GM19025 (cell line): Measurements from ENCODE around the gene TSPYL4.
"Not testable (repeated sequence)": the region's sequence is repeated elsewhere in the genome, so short reads cannot be mapped to it uniquely, and the experiment has no call there.

Source experiments
- ATAC-seq: cut with Tn5 transposase; IDR thresholded peaks from one replicate; pipeline ENCODE4 v1.9.1; 2021; ENCODE audit warnings: mild to moderate bottlenecking, low read depth, moderate library complexity; ENCODE audit not compliant: unreplicated experiment

TSPYL4 gene

DNA sequence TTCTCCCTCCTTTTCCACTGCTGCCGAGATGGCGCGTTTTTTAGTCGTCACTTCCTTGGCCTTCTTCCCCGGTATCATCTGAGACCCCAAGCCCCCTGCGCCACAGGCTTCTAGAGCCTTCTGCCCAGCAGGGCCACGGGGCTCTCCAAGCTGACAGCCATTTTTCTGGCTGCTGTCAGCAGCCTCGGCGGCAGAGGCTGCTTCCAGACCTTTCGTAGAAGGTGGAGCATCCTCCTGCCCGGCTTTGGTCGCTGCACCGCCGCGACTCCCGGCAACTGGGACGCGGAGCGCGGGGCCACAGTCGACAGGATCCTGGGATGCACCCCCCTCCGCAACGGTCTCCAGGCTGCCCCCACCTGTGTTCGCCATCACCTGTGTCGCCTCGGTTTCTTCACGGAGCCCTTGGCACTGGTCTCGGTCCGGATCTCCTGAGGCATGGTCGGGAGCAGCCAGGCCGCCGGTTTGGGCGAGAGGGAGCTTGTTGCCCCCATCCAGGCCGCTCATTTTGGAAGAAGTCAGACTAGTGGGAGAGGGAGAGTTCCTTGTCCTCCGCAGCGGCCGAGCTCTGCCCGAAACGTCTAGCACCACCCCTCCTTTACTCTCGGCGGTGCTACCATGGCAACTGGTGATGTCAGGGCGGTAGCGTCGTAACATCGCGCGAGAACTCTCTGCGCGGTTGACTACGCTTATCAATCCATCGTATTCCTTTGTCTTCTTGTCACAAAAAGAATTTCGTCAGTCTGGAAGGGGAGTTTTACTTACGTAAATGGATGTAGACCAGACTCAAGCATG is at the start of gene TSPYL4:
TSPYL4 (minus strand) TSS at position 571 of the 792 bp plus-strand sequence; CDS start at position 504, 67 bp downstream.
- peak; percentile 100 for ATAC-seq

DNA sequence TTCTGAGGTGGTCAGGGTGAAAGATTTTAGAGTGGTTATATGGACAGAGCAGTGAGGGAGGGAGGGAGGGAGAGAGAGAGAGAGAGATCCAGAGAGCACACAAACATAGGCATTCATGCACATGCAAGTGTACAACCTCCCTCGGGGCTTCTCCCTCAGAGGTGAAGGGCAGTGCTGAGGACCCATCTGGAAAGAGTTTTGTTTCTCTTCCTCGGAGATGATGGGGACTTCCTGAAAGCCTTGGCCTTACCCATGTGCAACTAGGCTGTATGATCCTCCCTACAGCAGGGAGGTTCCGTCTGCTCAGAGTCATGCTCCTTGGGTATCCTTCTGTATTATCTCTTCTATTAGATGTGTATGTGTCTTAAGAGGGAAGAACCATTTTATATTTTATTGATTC is 47.2 kb upstream of the TSPYL4 start:
- ATAC-seq: no peak

DNA sequence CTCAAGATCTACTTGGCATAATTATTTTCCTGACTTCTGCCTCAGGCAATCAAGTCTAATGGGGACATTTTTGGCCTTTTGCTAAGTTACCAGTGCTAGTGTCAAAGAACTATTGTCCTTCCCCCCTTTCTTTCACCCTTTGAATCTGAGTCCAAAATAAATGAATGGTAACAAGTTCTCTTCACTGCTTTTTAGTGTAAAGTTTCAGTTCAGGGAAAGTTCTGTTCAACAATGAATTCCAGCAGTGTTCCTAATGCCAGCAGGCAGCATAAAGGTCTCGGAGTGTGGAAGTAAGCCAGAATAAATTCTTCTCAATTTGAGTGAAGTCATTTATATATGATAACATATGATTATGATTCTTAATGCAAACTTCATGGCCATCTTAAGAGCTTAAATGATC is 46.7 kb upstream of the TSPYL4 start:
- ATAC-seq: no peak

DNA sequence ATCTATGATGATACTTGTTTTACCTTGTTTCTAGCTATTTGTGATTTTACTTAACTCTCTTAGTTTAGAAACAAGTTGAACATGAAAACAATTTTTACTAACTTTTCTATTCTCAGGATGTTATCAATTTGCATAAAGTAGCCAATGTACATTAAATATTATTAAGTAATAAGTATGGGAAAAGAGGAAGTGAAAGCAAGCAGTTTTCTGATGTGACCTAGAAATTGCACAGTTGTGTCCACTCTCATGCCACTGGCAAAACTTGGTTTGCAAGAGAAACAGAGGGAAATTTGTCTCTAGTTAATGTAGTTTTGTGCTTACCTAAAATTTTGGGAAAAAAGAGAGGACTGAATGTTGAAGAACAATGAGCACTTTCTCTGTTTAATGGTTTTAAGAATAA is 45.1 kb upstream of the TSPYL4 start:
- no peak for ATAC-seq

DNA sequence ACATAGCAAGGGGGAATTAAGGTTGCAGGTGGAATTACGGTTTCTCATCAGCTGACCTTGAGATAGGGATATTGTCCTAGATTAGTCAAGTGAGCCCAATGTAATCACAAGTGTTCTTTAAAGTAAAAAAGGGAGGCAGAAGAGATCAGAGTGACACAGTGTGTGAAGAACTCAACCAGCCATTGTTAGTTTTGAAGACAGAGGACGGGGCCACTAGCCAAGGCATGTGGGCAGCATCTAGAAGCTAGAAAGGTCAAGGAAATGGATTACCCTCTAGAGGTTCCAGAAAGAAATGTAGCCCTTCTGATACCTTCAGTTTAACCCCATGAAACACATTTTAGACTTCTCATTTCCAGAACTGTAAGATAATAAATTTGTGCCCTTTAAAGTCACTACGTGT is 44.4 kb upstream of the TSPYL4 start:
- ATAC-seq: no peak

DNA sequence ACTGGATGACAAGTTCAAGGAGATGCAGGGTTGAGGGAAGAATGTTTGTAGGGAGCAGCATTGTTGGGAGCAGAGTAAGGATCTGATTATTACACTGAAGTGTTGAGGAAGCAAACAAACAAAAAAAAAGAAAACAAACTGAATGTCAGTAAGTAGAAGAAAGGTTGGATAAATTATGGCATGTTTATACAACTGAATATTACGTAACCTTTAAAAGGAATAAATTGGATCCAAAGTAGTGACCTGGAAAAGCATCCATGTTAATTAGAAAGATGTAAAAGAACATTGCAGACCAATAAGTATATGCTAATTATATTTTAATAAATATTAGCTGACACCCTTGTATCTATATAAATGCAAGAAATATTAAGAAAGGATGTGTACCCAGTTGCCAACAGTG is 38.7 kb upstream of the TSPYL4 start:
- no peak for ATAC-seq

DNA sequence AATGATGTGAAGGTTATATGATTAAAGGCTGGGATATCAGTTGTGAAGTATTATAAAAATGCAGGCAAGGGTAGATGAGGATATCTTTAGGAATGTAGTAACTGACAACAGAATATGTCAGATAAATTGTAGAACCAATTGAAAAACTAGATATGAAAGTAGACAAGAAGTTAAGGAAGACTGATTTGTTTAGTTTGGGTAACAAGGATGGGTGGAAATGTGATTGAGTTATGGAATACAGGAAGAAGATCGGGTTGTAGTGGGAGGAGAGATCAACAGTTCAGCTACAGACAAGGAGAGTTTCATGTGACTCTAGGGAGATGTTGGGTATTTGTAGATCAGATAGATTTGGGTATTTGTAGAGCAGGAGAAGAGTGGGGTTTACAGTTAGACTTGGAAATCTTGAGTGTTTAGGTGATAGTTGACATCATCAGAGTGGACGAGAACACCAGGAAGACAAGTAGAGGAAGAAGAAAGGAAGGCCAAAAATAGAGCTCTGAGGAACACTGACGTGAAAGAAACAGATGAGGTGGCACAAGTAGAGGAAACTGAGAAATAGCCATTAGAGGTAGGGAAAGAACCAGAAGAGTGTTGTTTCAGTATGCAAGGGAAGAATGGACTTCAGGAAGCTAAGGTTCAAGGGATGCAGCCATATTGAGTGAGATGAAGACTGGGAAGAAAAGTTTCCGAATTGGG is 38.0 kb upstream of the TSPYL4 start:
- no peak for ATAC-seq

DNA sequence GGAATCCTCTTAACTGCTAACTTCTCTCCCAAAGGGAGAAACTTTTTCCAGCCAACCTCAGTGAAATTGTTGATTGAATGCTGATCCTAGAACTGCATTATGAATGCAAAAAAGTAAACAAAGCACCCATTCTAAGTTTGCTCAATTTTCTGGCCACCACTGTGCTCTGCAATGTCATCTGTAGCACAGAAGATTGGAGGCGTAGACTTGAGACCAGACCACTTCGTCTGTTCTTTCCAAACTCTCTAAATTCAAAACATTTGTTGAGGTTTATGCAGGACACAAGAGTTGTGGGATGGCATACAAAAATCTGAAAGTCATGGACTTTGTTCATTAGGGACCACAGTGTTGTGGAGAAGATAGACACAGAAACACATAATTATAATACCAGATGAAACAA is 36.9 kb upstream of the TSPYL4 start:
- no peak for ATAC-seq

DNA sequence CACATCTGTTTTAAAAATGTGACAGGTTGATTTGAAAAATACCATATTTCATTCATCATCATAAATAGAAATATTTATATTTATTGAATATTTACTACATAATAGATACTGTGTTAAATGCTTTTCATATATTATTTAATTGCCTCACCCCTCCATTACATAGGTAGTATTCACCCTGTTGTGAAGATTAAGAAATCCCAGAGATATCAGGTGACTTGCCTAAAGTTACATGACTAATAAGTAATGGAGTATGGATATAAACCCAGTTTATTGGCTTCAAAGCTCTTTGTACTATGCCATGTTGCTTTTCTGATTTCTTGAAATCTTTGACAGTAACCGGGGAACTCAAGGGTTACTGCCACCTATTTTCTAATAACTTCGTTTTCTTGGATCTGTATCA is 36.0 kb upstream of the TSPYL4 start:
- ATAC-seq: no peak

DNA sequence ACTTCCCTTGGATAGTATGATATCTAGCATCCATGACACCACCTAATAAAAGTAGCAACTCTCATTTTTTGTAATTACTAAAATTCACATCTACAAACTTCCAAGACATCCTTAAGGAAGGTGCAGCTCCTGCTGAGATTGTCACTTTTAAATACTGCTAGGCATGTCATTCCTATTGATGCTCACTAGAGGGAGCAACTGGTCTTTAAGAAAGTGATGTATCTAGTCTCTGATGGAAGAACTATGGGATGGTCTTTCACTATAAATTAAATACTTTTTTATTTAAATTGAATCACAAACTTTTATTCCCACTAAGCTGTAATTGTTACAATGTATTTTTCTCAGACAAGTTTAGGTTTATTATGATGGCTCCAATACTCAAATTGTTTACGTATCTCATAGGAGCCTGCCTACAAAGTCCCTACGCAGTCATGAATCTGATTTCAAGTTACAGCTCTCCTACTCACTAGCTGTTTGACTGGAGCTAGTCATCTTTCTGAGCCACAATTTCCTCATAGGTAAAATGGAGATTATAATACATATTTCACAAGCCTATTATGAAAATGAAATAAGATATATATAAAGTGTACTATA is 33.9 kb upstream of the TSPYL4 start:
- ATAC-seq: no peak

DNA sequence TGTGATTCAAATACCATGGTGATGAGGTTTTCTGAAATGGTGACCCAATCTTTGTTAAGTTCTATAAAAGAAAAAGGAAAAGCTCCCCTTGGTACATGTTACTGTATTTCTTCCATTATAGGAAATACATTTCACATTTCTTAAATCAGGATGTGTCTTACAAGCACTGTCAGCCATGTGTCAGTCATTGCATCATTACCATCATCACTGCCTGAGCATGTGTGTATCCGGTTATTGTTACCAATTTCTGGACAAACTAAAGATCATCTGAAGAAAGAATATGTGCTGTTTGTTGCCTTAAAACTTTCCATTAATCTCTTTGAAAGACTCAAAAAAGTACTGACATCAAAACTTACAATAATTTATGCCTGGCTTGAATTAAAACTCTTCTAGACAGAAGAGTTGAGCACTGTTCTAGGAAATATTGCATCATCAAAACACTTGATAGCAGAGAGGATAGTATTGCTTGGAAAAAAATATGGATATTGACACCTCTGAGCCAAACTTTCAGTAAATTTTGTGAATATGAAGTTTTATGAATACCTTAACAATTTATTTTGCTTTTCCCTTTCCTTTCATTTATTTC is 33.0 kb upstream of the TSPYL4 start:
- ATAC-seq: no peak

DNA sequence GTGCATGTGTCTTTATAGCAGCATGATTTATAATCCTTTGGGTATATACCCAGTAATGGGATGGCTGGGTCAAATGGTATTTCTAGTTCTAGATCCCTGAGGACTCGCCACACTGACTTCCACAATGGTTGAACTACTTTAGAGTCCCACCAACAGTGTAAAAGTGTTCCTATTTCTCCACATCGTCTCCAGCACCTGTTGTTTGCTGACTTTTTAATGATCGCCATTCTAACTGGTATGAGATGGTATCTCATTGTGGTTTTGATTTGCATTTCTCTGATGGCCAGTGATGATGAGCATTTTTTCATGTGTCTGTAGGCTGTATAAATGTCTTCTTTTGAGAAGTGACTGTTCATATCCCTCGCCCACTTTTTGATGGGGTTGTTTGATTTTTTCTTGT is 31.1 kb upstream of the TSPYL4 start:
- not testable (repeated sequence) for ATAC-seq

DNA sequence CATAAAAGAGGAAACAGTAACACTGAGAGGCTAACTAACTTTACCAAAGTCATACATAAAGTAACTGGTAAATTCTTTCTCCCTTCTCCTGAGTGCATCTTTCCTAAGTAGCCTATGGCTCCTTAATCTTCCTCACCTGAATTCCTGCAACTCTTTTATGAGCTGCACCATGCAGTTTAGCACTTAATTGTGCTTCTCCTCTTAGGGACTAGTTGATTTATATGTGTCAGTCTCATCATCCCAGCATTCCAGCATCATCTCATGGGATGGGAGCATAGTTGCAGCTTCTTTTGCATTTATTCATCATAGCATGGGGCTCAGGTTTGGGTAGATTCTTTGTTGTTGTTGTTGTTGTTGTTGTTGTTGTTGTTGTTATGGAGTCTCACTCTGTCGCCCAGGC is 29.3 kb upstream of the TSPYL4 start:
- no peak for ATAC-seq

DNA sequence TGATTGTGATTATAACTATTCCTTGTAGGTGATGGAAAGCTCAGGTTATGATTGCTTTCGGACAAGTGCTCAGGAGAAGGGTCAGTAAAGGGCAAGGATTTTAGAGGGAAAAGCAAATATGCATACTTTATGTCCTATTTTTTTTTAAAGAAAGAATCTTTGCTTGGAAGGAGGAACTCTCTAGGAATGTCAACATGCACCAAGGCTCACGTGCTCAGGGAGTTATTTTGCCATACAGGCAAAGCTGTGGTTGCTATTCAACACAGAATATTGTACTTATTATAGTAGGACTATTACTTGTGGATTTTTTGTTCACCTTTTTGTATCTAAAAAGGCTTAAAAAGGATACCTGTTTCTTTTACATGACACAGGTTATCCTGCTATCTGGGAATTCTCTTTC is 28.8 kb upstream of the TSPYL4 start:
- no peak for ATAC-seq

DNA sequence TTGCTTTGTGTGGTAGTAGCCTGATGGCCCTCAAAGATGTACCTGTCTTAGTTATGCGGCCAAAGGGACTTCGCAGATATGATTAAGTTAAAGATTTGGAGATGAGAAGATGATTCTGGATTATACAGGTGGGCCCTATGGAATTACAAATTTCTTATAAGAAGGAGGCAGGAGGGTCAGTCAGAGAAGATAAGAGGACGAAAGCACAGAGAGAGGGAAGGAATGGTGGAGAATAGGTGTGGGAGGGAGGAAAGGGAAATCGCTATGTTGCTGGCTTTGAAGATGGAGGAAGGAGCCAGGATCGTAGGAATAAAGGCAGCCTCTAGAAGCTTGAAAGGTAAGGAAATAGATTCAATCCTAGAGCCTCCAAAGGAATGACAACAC is 27.1 kb upstream of the TSPYL4 start:
- no peak for ATAC-seq

DNA sequence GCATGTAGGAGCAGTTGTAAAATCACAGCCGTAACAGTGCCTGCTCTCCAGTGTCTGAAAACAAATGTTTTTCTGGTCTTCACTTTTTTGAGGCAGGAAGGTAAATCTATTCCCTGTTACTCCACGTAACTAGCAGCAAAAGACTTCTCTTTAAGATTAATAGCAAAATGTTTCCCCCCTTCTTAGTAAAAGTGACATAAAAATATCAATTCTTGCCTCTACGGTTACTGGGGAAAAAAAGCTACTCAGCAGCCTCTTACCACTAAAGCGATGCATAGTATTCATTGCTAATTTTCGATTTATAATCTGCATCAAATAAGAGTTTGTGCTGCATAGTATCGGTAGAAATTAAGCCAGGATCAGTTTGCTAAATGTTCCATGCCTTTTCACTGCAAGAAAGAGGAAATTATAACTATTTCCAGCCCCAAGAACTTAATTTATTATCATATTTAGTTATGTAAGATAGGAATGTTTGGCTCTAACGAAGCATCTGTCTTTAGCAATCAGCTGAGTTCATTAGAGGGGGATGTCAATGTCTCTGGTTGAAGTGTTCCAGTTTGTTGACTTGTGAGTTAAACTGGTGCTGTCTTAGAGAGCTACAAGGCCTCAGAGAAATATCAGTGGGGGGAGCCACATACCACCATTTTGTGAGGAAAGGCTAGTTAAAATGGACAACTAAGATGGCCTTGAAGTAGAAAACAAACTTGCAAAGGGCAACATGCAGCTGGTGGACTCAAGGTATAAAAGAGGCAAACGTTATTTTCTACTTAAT is 26.5 kb upstream of the TSPYL4 start:
- ATAC-seq: no peak

DNA sequence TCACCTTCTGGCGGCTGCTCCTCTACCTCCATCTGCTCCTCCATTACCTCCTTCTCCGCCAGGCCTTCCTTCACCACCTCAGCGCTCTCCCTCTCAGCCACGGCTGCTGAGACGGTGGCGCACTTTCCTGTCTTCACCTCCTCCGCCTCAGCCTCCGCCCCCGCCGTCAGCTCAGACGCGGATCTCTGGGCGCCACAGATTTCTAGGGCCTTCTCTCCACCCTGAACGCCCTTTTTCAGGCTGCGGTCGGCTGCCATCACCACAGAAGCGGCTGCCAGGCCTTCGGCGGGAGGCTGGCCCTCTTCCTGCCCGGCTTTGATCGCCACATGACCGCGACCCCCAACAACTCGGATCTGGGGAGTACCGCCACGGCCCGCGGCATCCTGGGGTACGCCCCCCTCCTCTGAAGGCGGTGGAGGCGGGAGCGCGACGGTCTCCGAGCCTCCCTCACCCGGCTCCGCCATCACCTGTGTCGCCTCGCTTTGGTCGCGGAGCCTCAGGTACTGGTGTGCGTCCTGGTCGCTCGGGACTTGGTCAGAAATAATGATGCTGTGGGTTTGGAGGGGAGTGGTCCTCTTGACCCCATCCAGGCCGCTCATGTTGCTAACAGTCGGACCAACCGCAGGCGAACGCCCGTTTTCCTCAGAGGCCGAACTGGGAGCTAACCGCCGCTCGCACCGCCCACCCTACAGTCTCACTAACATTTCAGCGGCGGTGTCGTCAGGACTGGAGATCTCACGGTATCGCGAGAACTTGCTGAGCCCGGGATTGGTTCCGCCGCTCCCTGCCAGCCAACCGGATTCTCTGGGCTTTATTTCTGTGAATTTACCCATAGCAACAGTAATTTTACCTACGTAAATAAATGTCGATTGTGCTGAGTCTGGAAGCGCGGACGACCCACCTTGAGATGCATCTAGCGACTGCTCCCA is 25.6 kb upstream of the TSPYL4 start, which contains the start of gene TSPYL1:
TSPYL1 (minus strand) TSS at position 699 of the 929 bp plus-strand sequence; CDS start at position 599, 100 bp downstream.
- peak; percentile 93 for ATAC-seq

DNA sequence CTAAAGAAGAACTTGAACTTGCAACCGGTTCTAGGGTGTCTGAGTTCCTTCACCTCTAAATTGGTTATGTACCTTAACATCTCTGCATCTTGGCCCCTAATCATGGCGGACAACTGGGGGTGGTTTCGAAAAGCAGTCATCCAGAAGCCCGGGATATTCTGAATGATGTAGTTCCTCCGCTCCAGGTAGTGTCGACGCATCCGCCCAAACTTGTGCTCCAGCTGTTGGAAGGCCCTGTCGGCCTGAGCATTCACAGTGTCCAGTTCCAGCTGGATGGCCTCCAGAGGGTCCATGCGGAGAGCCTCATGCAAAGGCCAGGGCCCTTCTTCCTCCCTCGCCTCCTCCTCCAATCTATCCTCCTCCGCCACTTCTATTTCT is 25.0 kb upstream of the TSPYL4 start:
- no peak for ATAC-seq

DNA sequence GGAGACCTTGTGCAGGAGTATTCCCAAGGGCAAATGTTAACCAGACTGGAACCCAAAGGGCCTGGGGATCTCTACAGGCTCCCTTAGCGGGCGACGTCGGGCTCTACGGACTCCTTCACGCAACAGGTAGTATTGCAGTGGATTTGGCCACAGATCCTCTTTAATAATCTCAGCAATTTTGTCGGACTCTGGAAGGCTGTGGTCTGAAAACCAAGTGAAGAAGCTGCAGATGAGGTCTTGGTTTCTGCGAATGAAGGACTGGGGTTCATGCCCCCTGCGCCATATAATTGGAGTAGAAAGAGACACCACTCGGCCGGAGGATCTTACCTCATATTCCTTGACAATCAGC is 24.6 kb upstream of the TSPYL4 start:
- no peak for ATAC-seq

DNA sequence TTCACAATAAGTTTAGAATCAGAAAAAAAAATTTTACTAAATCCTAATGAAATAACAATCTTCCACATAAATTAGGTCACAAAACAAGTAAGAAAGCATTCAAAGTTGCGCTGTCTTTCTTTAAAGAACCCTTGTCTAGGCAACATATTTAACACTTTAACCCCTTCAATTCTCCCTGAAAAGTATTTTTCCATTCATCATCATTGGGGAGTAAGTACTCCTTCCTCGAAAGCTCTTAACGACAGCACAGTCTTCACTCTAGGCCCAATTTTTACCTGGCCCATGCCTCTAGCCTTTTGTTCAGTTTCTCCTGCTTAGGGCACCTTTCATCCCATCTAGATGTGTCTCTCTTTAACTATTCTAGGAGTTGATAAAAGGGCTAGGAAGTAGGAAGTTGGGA is 23.2 kb upstream of the TSPYL4 start:
- no peak for ATAC-seq
